SK-MEL-5 (cell line): ENCODE data around the gene FAM111A. TPM values are rescaled to one million over a fixed set of nuclear protein-coding genes. Genes with fewer than 3 reads are reported as not detected.

Experiments
- DNase-seq: peaks from one replicate; pipeline ENCODE4 v3.0.0-alpha.2; 2016; ENCODE audit warnings: low read depth, low spot score
- in situ Hi-C: cut with HindIII; loops from 2 replicates; pipeline ENCODE4 v1.10.0; 2016; ENCODE audit warnings: low sequenced_read_pairs, high pct_unique_total_duplicates, low pct_unique_long_range_greater_than_20kb
- total RNA-seq: library from RNA; depleted of rRNA; stranded (reverse); fragments of >200 nt; shearing (Covaris generic); gene quantifications from 2 replicates; pipeline ENCODE4 v1.2.3, GENCODE V29; 2014; rRNA removed

Gene FAM111A
- total RNA-seq, 1 experiment from 2014 or later: 30.6 TPM

DNA sequence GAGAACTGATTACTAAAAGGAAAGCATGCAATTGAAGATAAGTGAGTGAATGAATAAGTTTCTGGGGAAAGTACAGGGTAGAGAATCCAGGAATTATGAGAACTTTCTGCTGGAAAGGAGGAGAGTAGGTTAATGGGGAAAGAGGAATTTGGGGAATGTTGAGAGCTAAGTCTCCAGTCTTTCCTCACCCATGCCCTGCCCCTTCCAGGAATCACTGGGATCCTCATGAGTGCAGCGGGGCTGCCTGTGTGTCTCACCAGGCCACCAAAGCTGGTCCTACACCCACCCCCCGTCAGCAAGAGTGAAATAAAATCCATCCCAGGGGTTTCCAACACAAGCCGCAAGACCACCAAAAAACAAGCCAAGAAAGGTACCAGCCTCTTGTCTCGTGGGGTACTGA is 46.3 kb downstream of the FAM111A start:
- no peak for DNase-seq
- in situ Hi-C loops: no loop called here

DNA sequence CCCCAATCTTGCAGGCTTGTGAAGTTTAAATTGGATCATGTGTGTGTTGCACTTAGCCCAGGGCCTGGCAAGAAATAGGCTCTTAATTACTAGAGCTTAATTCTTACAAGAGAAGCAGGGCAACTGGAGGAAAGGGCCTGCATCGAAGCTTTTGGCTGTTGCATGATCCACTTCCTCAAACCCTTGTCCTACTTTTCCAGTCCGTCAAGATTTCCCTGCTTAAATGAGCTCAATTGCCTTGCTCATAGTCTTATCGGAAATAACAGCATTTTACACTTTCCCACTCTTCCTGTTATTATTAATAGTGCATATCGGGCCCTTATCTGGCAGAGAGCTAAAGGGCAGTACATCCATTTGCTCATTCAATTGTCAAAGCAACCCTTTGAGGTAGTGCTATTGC is 47.3 kb downstream of the FAM111A start:
- in situ Hi-C loops: no loop called here
- DNase-seq: no peak

DNA sequence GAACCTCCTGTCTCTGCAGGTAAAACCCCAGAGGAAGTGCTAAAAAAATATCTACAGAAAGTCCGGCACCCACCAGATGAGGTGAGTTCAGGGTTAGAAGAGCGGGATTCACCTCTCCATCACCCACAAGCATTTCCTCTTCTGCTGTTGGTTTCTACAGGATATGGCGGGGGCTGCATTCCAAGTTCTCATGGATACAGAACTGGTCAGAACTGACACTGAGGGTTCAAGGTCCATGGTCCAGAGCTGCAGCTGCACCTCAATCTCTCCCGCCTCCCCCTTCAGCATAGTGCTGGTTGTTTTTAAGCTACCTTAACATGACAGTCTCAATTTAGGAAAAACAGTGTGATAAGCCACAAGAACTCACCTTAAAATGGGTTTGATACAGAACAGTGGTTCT is 48.4 kb downstream of the FAM111A start:
- in situ Hi-C loops: no loop called here

DNA sequence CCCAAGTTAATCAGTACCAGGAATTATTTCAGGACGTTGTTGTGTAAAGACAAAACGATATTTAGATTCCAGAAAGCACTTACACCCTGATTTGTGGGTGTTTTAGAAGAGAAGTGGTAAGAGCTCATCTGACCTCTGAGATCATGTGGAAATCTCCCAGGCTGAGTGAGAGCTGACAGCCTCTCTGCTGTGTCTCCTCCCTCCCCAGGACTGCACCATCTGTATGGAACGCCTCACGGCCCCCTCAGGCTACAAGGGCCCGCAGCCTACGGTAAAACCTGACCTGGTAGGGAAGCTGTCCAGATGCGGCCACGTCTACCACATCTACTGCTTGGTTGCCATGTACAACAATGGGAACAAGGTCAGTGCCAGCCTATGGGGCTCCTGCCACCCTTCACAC is 49.2 kb downstream of the FAM111A start:
- in situ Hi-C loops: no loop called here
- DNase-seq: no peak

More for the DNA sequence above, 48.4 kb downstream of the FAM111A start:
- no peak for DNase-seq

DNA sequence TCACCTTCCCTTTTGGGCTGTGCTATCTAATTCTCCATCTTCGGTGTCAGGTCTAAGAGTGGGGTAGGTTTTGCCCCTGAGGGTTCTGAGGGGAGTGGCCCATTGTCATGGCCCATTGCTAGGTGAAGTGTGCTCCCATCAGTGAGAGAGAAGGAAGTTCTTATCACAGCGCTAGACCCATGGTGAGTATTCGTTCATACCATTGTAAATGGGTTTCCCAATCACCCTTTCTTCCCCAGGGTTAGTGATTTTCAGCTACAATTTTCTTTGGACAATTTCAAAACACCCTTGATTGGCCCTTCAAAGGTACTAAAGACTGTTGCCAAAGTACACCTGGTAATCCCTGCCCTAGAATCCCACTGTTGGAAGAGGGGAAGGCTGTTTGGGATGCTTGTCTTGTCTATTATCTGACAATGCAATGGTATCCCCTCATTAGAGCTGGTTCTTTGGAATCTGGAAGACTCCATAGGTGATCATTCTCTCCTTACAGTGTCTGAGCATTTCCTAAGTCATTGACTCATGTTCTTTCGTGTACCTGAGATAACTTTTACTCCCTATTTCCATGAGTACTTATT is 49.9 kb downstream of the FAM111A start:
- in situ Hi-C loops: no loop called here
- no peak for DNase-seq

DNA sequence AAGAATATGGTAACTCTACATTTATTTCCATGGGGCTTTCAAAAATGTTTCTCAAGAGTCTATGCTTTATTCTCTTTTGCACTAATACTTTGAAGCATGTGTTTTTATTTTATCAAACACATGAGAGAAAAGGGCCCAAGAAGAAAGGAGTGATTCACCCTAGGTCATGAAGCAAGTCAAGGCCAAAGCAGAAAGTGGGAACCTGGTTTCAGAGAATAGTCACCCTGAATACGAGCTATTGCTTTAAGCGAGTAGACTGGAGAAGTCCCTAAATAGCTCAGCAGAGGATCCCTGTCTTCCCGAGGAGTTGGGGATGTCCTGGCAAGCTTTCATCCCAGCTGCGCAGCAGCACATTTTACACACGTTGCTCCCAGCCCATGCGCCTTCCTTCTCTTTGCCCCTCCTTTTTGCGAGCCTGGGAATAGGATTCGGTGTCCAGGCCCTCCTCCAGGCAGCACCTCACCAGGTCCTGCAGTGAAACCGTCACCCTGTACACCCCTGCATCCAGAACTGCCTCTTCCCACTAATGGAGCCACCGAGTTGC is 51.0 kb downstream of the FAM111A start:
- in situ Hi-C loops: no loop called here
- no peak for DNase-seq

DNA sequence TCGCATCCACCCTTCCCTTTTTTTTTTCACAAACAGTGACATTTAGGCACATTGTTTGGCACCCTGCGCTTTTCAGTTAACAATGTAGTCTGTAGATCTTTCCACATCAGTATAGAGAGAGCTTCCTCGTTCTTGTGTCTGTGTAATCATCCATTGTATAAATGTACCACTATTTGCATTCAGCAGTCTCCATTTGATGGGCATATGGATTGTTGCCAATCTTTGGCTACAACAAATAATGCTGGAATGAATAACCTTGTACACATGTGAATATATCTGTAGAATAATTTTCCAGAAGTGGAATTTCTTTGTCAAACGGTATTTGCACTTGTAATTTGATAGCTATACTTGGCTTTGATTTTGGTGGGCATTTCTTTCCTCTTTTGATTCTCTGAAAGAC is 52.9 kb downstream of the FAM111A start:
- DNase-seq: no peak
- in situ Hi-C loops: no loop called here

DNA sequence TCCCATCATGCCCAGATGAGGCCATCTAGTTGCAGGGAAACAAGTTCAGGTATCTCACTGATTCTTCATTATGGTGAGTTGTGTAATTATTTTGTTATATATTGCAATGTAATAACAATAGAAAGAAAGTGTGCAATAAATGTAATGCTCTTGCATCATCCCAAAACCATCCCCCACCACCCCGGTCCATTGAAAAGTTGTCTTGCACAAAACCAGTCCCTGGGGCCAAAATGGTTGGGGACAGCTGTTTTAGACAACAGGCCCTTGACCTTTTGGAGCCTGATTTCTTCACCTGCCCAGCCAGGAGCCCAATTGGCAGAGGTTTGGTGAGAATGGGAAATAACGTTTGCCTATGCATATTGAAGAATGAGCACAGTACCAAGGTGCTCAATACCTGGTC is 54.1 kb downstream of the FAM111A start:
- in situ Hi-C loops: no loop called here
- no peak for DNase-seq

DNA sequence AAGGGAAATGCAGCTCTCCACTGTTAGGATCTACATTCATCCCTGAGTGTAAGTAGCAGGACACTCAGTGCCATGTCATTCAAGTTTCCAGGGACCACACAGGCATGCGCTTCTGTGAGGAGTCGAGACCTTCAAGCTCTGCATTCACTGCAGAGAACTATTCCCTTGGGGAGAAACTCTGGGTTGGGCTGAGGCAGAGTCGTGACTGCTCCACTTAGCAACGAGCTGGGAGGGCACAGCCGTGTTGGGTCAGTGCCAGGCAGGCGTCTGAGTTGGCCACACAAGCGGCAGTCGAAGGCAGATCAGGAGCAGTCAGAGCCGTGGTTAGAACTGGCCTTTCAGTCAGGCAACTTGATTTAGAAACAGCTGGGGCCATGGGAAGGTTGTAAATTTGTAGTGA is 55.3 kb downstream of the FAM111A start:
- in situ Hi-C loops: no loop called here
- DNase-seq: no peak

DNA sequence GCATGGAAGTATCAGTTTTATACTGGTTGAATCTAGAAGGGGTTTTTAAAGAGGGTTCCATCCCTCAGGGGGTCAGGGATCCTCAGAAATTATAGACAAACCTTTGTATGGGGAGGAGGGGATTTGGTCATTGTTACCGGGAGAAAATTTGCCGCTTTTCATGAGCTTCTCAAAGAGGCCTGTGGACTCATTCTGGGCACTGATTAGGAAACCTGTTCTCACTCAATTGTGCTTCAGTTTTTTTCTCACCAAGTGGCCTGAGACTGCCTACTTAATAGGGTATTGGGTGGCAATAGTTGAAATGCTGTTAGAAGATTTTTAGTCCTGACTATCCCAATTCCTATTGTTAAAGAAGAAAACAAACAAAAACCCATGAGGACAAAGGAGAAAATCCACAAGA is 56.1 kb downstream of the FAM111A start:
- DNase-seq: no peak
- in situ Hi-C loops: no loop called here

DNA sequence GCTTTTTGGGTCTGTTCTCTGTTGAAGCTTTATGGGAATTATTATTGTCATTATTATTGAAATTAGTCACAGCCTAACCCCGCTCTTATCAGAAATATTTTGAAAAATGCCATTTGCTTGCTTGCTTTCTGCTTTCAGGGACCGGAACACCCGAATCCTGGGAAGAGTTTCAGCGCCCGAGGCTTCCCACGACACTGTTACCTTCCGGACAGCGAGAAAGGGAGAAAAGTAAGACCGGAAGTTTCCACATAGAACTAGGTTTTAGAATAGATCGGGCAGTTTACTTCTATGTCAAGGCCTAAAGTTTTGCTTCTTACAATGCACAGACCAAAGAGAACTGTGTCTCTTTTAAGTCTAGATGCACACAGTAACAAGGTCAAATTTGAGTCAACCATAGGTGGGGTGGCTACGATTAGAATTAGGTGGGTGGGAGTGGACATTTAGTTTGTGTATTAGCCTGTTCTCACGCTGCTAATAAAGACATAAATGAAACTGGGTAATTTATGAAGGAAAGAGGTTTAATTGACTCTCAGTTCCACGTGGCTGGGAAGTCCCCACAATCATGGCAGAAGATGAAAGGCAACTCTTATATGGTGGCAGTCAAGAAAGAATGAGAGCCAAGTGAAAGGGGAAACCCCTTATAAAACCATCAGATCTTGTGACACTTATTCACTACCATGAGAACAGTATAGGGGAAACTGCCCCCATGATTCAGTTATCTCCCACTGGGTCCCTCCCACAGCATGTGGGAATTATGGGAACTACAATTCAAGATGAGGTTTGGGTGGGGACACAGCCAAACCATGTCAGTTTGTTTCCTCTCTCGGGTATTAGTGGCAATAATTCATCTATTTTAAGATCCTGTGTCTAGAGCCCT is 57.1 kb downstream of the FAM111A start:
- DNase-seq: no peak
- in situ Hi-C loops: no loop called here

DNA sequence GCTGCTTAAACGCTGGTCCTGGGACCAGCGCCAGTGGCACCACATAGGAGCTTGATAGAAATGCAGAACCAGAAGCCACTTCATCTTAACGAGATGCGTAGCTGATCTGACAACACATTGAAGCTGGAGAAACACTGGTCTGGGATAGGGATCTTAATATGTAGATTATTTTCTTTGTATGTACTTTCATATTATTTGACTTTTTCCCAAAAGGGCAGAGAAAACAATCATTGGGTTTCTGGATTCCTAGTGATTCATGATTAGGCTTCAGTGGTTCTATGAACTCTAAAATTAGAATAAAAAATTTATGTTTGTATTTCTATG is 57.7 kb downstream of the FAM111A start:
- in situ Hi-C loops: no loop called here
- DNase-seq: no peak

DNA sequence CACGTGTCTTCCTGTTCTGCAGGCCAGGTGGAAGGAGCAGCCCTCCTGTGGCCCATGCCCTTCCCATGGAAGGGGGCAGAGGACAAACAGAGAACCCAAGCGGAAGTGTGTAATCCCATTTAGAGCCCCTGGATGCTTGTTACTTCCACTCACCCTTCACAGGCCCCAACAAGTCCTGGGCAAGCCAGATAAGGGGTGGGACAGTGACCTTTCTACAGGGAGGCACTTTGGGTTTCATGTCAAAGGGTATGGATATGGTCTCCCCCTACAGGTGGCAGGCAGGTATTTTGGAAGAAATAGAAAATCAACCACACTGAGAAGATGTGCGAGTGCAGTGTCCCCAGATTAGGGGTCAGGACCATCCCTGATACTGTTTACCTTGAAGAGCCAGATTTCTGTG is 58.7 kb downstream of the FAM111A start:
- no peak for DNase-seq
- in situ Hi-C loops: no loop called here

Other genes starting within 250 kb of the FAM111A start
- not detected in 2 replicates for gene GLYATL1, start 203.4 kb upstream of the FAM111A start, total RNA-seq
- not detected in 2 replicates for gene GLYATL1B, start 56.5 kb upstream of the FAM111A start, total RNA-seq
- 6.8 and 7.2 TPM in 2 replicates for gene FAM111B, start 35.6 kb upstream of the FAM111A start, total RNA-seq
- gene DTX4, start 29.3 kb downstream of the FAM111A start, total RNA-seq: 0.67 and 0.95 TPM in 2 replicates
- not detected in 2 replicates for gene MPEG1, start 70.1 kb downstream of the FAM111A start, total RNA-seq
- gene OR5AN1, start 216.0 kb downstream of the FAM111A start, total RNA-seq: not detected in 2 replicates